Activated CD8-positive, alpha-beta memory T cell treated with anti-CD3 and anti-CD28 coated beads for 4 hours (primary cell): ENCODE data around the gene JAKMIP3.
A peak's percentile ranks its signal among the peaks of the same experiment; 100 is the strongest.

Source experiments
- DNase-seq, 2 donors: peaks; one replicate each; pipeline ENCODE4 v3.0.0-alpha.2; 2020; ENCODE audit warnings: low read depth in 2 of 2

Gene JAKMIP3

GRCh38 chr10:132065491-132066105 is at the start of gene JAKMIP3:
TSS of gene JAKMIP3 (plus strand) at chr10:132065946. CDS start at chr10:132104809, 38,863 bp downstream.
- no peak for DNase-seq

DNA sequence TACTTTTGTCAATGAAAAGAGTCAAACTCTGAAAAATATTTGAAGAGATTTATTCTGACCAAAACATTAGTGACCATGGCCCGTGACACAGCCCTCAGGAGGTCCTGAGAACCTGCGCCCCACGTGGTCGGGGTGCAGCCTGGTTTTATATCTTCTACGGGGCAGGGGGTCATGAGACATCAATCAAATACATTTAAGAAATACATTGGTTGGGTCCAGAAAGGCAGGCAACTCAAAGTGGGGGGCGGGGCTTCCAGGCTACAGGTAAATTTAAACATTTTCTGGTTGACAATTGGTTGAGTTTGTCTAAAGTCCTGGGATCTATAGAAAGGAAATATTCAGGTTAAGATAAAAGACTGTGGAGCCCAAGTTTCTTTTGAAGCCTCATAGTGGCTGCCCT is 49.2 kb upstream of the JAKMIP3 start:
- no peak for DNase-seq

DNA sequence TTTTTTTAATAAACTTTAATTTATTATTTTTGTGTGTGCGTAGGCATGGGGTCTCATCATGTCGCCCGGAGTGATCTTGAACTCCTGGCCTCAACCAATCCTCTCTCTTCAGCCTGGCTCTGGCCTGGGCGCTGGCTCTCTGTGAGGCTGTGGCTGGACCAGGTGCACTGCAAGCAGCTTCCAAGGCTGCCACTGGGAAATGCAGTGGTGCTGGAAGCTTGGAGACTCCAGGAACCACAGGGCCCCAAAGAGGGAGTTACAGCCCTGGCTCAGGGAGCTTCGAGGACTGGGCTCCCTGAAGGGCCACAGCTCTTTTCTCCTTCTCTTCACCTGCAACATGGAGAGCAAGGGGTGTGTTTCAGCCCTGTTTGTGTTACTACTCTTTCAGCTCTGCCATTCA is 47.3 kb upstream of the JAKMIP3 start:
- no peak for DNase-seq

DNA sequence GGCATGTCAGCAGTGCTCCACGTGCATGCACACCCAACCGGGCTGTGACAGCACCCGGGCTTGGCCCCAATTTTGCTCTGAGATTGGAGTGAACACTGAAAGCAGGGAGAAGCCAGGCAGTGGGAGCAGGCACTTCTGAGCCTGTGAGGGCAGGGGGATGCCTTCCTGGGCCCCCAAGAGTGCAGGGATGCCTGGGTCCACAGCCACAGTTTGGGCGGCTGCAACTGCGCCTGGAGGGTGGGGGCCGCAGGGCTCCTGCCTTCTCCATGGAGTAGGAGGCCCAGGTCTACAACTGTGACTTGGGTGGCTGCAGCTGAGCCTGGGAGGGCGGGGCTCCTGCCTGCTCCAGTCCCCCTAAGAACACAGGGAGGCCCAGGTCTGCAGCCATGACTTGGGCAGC is 46.4 kb upstream of the JAKMIP3 start:
- no peak for DNase-seq

- DNase-seq, result no peak
Observed at GRCh38 chr10:132020456-132020855, 45.3 kb upstream of the JAKMIP3 start.

- DNase-seq, result no peak
Observed at GRCh38 chr10:132021046-132021445, 44.7 kb upstream of the JAKMIP3 start.

DNA sequence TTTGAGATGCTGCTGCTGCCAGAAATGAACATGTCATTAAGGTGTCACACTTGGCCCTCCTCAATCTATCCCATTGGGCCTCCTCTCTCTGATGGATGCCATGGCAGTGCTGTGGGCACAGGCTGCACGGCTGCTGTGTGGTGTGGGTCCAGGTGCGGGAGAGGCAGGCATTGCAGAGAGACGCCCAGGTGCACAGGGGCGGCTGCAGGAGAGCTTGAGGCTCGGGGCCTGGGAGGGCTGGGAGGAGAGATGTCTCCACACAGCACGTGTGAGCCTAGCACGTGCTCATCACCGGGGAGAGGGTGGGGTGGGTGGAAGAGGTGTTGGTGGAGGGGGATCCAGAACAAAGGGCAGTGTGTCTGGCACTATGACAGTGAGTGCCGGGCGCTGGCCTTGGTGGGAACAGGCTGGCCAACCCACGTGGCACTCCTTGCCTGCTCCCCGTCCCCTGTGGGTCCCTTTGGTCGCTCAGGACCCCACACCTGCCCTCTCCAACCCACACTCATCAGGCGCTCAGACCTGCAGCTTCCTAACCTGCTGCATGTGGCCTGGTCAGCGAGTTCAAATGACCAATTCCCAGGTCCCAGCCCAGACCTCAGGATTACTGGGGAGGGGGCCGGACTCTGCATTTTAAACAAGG is 44.1 kb upstream of the JAKMIP3 start:
- no peak for DNase-seq

- DNase-seq, result no peak
Observed at GRCh38 chr10:132022241-132022640, 43.5 kb upstream of the JAKMIP3 start.

GRCh38 chr10:132023092-132023811 is 42.5 kb upstream of the JAKMIP3 start:
- DNase-seq, result peak; percentile 41 to 42

GRCh38 chr10:132027423-132027983 is 38.2 kb upstream of the JAKMIP3 start:
- no peak for DNase-seq

DNA sequence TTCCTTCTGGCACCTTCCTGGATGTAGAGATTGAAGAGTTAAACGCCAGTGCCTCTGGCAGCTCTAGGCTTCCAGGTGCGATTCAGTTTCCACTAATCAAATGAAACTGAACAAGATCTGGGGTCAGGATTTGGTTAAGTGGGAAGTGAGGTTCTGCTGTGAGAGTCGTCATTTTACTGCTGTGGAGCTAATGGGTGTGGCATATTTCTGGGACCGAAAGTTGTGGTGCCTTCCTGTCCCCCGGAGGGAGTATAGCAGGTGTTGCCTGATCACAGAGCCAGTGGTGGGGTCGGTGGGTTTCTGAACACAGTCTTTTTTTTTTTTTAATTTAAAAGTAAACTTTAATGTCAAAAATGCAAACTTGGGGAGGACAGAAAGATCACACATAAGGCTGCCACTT is 37.0 kb upstream of the JAKMIP3 start:
- DNase-seq, result no peak

DNA sequence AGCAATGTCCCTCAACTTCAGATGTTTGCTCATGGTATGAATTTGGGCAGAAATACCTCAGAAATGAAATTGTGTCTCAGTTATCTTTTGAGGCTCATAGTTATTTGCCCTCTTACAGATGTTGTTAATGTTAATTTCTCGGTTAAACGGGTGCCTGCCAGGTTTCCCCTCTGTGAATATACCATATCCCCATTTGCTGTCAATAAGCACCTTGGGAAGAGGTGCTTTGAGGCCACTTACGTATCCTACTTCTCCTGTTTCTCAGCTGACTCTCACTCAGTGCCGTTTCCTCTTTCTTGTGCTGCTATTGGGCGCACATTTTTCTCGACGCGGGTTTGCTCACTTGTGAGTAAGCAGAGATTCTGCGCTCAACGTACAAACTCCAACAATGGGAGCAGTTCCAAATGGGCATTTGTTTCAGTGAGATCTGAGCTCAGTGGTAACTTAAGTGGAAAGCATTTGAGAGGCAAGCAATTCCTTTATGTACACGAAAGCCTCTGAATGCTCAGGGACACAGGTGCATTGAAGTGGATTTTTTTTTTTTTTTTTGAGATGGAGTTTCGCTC is 34.8 kb upstream of the JAKMIP3 start:
- no peak for DNase-seq

DNA sequence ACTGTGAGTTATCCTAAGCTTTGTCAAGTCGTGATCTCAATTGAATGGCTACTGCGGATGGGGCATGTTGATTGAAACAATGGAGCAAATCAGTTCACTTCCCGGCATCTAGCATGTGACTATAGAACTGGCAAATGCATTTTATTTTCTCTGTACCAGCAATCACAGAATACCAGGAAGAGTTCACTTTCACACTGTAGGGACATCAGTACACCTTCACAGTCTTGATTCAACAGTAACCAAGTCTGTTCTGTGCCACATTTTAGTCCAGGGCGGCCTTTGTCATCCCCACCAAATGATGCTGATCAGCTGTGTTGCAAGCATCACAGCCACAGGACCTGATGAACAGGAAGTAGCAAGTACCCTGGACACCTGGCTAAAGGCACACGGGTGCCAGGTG is 32.1 kb upstream of the JAKMIP3 start:
- DNase-seq, result no peak

GRCh38 chr10:132035476-132035875 is 30.3 kb upstream of the JAKMIP3 start:
- no peak for DNase-seq

DNA sequence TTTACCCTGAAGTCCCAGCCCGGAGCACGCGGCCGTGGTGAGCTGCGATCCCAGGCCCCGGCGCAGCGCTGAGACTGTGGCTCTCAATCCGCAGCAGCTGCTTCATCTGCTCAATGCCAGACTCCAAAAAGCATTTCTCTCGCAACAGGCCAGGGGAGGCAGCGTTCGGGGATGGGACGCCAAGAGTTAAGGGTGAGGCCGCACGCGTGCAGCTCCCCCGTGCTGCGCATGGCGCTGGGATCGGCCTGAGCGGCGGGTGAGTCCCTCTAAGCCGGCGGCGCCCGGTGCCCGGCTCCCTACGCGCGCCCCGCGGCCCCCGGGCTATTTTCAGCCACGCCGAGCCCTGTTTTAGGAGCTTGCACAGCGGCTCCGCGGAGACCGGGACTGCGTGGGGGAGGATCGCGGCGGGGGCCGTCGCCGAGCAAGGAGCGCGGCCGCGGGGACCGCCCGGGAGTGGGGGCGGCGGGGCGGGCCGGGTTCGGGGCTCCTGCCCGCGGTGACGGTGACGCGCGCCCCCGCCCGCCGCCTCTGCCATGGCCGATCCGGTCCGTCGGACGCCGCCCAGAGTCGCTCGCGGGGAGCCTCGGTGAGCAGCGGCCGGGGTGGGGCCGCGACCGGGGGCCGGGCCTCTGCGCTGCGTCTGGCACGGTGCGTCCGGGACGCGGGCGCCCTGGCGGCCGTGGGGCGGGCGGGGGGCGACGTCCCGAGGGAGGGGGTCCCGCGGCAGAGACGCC is 29.4 kb upstream of the JAKMIP3 start:
- DNase-seq, result no peak

GRCh38 chr10:132036887-132037675 is 28.7 kb upstream of the JAKMIP3 start:
- no peak for DNase-seq

DNA sequence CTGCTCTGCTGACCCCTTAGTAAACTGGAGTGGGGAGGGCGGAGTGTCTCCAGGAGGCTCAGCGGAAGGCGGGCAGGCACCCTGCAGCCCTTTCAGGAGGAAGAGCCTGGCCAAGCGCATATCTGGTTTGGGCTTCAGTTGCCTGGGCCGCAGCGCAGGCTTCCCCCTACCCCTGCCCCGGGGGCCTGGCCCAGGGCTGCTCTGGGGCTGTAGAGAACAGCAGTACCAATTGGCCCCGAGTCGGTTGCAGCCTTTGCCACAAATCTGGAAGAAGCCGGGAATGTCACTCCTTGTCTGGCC is 28.1 kb upstream of the JAKMIP3 start:
- no peak for DNase-seq

DNA sequence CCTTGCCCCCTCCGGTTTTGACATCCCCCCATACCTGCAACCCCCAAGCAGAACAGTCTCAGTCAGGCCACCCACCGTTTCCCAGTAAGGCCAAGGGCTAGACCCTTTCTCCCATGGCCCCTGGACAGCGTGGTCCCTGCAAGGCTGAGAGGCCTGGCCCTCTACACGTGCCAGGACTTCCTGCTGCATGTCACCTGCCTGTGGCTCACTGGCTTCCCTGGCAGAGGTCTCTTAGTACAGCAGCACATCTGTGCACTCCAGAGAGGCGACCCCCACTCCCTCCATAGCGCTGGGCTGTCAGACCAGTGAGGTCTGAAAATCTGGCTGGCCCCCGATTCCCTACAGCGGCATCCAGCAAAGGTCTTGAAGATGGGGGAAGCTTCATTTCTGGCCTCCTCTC is 26.4 kb upstream of the JAKMIP3 start:
- DNase-seq, result no peak

DNA sequence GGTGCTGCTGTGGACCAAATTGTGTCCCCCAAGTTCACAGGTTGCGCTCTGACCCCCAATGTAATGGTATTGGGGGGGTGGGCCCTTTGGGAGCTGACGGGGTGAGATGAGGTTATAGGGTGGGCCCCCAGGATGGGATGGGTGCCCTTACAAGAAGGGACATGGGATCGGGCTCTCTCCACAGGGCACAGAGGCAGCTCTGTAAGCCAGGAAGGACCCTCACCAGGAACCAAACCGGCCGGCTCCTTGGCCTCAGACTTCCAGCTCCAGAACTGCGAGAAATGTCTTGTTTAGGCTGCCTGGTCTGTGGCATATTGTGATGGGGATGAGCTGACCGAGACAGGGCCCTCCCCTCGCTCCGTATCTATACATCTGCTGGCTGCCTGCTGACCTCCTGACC is 25.7 kb upstream of the JAKMIP3 start:
- DNase-seq, result no peak

DNA sequence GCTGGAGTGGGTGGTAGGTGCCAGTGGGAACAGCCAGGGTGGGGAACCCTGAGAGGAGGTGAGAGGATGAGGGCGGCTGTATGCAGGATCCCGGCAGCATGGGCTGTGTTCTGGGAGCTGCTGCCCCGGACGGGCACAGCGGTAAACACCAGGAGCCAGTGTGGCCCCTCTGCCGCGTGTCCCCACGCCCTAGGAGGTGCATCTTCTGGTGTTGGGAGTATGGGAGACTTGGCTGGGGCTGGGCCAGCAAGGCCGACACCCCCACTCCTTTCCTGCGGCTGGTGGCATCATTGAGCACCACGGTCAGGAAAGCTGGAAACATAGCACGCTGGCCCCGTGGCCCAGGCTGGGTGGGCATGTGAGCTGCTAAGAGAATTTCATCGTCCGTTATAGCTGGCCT is 24.4 kb upstream of the JAKMIP3 start:
- DNase-seq, result no peak
